Activated CD4-positive, alpha-beta T cell treated with anti-CD3 and anti-CD28 coated beads, Interleukin-2, amount 50 U/mL, for 48 hours (primary cell): ENCODE data around the gene DUT.
A peak's percentile ranks its signal among the peaks of the same experiment; 100 is the strongest.

Experiments
- DNase-seq, 2 experiments: peaks; one replicate each; pipeline ENCODE4 v3.0.0-alpha.2; 2020

Gene DUT

GRCh38 chr15:48331796-48332641, 790 bp downstream of the DUT start:
- DNase-seq: peak; percentile 81

- DNase-seq: peak; percentile 9 to 21
Observed at GRCh38 chr15:48332642-48333034, 1.4 kb downstream of the DUT start.

GRCh38 chr15:48333540-48333939, 2.3 kb downstream of the DUT start:
- DNase-seq: no peak

DNA sequence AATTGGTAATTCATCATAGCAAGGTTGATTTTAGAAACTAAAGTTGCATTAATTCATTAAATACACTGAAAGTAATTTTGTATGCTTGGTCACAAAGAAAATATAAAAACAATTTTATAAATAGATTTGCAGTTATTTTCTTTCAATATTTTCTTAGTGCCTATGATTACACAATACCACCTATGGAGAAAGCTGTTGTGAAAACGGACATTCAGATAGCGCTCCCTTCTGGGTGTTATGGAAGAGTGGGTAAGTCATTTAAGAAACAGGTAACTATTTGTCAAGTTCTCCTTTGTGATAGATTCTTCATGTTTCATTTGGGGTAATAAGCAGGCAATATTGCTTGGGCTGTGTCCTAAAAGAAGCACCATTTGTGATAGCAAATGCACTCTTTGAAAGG, 3.0 kb downstream of the DUT start:
- no peak for DNase-seq

DNA sequence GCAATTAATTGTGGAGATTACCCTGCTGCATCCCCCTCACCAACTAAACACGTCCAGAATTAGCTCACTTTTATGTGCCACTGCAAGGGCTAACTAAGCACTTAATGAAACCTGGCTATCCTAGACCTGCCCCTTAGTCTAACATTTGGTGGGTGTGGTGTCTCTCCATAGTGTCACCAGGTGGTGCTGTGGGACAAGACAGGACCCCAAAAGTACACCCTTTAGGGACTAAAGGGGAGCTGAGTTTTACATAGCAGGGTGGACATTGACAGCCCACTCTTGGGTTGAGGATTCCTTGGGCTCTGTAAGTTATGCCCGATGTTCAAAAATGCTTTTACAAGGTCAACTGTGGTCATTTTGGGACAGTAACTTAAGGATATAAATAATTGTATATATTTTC, 5.7 kb downstream of the DUT start:
- no peak for DNase-seq

GRCh38 chr15:48337607-48338006, 6.4 kb downstream of the DUT start:
- DNase-seq: no peak

DNA sequence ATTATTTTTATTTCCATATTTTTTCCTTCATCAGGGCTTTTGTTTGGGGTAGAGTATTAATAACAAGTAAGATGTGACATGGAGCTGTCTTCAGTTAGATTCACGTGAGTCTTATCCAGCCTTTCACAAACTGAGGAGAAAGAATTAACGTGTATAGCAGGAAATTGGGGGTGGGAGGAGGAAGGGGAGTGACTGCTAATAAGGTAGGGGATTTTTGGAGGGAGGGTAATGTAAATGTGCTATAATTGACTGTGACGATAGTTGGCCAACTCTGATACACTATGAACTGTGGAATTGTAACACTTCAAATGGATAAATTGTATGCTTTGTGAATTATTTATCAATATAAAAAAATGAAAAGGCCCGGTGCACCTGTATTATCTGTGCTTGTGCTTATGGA, 8.9 kb downstream of the DUT start:
- DNase-seq: no peak

DNA sequence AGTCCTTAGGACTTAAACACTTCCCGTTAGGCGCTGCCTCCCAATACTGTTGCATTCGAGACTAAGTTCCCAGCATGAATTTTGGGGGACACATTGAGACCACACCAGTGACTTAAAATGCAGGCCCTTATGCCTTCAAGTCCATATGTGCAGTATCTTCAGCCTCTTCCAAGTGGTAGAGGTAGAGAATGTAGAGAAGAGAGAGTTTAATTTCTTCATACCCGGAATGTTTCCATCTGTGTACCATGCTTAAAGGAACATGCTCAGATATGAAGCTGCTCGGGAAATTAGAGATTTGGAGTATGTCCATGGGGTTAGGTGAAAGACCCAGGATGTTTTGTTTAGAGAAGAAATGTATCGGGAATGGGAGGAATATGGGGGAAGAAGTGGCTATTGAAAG, 12.6 kb downstream of the DUT start:
- DNase-seq: no peak

- no peak for DNase-seq
Observed at GRCh38 chr15:48345516-48345915, 14.3 kb downstream of the DUT start.

DNA sequence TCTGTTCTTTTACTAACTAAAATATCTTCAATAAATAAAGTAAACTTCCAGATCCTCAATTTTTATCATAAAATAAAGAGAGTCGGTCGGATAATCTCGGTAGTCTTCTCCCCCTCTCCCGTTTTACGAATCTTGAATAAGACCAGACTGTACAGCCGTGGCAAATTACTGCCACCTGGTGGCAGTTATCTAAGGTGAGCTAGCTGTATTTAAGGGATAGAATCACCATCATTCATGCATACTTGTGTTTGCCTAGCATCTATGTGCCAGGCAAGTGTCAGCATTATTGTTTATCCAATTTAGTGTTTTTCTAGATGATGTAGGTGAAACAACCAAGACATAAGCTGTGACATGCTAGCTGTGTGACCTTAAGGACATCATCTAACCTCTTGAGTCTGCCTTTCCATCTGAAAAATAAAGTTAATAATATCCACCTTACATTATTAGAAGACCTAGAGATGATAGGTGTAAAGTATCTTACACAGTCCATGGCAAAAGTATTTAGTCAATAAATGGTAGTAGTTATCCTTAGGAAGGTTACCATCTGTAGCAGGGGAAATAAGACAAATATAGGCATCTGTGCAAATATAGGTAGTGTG, 21.3 kb downstream of the DUT start:
- DNase-seq: peak; percentile 27 to 51

GRCh38 chr15:48354694-48355303, 23.6 kb downstream of the DUT start:
- DNase-seq: no peak

DNA sequence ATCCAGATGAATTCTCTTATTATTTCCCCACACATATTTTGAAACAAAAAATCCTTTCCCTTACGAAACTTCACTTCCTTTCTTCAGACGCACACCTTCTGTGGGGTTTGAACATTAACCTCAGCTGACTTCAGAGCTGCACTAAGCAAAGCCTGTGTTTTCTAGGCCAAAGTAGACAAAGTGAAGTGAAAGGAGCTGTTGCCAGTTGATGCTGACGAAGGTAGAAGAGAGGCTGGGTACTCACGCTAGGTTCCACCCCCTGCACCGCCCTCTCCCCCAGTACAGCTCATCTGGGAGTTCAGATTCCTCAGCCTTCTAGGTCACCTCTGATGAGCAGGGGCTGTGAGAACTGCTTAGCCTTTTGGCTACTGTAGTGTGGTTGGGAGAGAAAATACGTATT, 24.1 kb downstream of the DUT start:
- DNase-seq: no peak

DNA sequence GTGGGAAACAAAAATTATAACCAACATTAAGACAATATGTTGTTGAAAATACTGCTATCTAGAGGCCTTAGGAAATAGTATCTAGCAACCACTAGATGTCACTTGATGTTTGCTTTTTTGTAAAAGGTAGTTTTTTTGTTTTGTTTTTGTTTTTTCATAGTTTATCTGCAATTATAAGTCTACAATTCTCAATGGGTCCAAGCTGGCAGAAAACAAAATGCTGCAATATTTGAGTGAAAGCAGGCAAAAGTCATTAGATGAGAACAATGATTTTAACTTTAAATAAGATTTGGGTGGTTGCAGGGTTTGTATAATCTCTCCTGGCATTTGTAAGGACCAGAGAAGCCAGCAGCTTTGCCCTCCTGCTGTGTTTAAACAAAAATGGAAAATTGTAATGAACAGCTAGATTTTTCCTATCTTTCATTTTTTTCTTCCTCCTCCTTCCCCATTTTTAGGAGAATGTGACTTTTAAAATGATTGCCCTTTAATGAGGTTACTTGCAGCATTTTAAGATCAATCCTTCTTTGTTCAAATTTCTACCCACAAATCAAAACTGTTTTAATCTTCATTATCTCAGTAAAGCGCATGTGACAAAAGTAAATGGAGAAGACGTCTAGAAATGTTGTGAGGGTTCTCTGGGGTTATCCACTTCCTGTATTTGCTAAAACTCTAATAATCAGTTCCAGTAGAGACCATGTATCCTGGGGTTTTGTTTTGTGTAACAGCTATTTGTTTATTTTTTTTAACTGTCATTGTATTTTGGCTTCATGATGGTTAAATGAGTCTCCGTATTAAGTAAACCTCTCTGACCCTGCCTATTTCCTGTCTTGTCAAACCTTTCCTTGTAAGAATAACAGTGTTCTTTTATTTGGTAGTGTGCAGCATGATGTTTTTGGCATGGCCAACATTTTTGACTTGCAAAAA, 27.3 kb downstream of the DUT start:
- DNase-seq: no peak

GRCh38 chr15:48360841-48361240, 29.6 kb downstream of the DUT start:
- no peak for DNase-seq

DNA sequence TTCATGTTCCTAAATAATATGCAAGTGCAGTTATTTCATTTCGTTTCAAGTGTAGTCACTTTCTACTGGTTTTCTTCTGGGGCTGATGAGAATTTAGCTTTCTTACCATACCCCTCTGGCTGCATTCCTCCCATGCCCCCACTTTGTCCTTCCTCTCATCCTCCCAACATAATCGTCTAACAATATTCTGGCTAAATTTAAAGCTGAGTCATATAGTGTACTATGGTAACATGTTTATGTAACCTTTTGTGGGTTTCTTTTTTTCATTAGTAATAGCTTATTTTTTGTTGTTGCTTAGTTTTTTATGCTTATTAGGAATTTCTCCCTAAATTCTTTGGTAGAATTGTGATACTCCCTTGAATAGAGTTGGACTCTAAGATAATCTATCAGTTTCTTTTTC, 30.5 kb downstream of the DUT start:
- no peak for DNase-seq

DNA sequence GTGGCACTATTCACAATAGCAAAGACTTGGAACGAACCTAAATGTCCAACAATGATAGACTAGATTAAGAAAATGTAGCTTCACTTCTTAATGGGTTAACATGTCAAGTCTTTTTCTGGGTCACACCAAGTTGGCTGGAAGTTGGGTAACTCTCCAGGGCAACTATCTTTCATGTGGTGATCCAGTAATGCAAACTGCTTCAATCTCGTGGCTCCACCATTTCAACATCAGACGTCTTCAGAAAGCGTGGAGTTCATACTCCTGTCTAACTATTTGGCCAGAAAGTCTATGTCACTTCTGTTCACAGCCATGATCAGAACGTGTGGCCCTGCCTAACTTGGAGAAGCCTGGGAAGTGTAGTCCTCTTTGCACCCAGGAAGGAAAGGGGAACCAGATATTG, 32.2 kb downstream of the DUT start:
- no peak for DNase-seq

DNA sequence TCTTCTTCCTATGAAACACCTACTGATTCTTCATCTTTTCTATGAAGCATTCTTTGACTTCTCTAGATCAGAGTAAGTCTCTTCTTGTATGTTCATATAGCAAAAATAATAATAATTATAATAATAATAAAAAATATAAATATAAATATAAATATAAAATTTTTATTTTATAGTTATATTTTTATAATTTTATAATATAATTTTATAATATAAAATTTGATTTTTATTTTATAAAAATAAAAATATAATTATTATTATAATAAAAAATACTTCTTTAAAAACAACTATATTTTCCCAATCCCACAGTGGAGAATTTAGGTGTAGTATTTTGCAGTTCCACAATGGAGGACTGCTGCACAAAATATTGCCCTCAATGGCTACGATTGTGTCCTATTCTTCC, 34.3 kb downstream of the DUT start:
- no peak for DNase-seq

- no peak for DNase-seq
Observed at GRCh38 chr15:48366584-48367312, 35.5 kb downstream of the DUT start.

DNA sequence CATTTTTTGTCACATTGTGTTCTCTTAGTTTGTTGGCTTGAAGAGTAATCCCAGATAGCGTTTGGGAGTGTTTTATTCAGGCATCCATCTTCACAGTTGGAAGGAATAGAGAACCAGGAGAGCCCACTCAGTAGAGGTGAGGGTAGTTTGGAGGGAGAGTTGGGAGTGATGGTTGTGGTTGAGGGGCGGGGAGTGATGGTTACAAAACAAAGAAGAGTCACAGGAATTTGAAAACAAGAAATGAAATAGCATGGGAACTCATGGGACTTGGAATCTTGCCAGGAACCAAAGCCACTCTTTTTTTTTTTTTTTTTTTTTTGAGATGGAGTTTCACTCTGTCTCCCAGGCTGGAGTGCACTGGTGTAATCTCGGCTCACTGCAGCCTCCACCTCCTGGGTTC, 36.3 kb downstream of the DUT start:
- no peak for DNase-seq

- DNase-seq: no peak
Observed at GRCh38 chr15:48370460-48370859, 39.2 kb downstream of the DUT start.

- DNase-seq: no peak
Observed at GRCh38 chr15:48371550-48371949, 40.3 kb downstream of the DUT start.

- no peak for DNase-seq
Observed at GRCh38 chr15:48371961-48372360, 40.7 kb downstream of the DUT start.
